PC-3 (cell line): ENCODE data around the gene CLPSL2. TPM values are rescaled to one million over a fixed set of nuclear protein-coding genes. Genes with fewer than 3 reads are reported as not detected.
A peak's percentile ranks its signal among the peaks of the same experiment; 100 is the strongest.

Experiments used
- ATAC-seq: fragments of 200-7000 bp; cut with Tn5 transposase; 2 replicates; pipeline ENCODE4 v1.9.1; 2020; ENCODE audit warnings: mild to moderate bottlenecking, moderate library complexity
- BruUV-seq: library from RNA; stranded (reverse); fragments of 400-500 nt; replicated peaks from 2 replicates; lab custom pipeline; 2021; lab: Mats Ljungman, UMichigan
- CTCF ChIA-PET: fragments of 300-600 bp; sonication (Branson Sonifier 250); formaldehyde crosslinking; loops from one replicate; lab custom pipeline; 2022; ENCODE audit warnings: antibody characterized with exemption; lab: Charles Lee
- POLR2A ChIA-PET: fragments of 300-600 bp; sonication (Branson Sonifier 250); formaldehyde crosslinking; loops from one replicate; lab custom pipeline; 2022; ENCODE audit warnings: antibody characterized with exemption; ENCODE audit not compliant: unreplicated experiment; lab: Charles Lee
- DNase-seq: peaks from one replicate; pipeline ENCODE4 v3.0.0-alpha.2; 2015
- H2AFZ ChIP-seq: fragments of 300-600 bp; sonication (generic); 2 replicates; pipeline ENCODE4 v1.6.0; 2016; ENCODE audit warnings: antibody characterized with exemption, low read length
- H3F3A ChIP-seq: fragments of 300-600 bp; sonication (generic); one replicate; pipeline ENCODE4 v1.6.0; 2017; ENCODE audit warnings: antibody characterized with exemption, low read length, control low read depth, mild to moderate bottlenecking; ENCODE audit not compliant: unreplicated experiment
- H3K27ac ChIP-seq: fragments of 300-600 bp; sonication (generic); 2 replicates; pipeline ENCODE4 v1.5.1; 2016; ENCODE audit warnings: mild to moderate bottlenecking, low read length
- H3K27me3 ChIP-seq: fragments of 300-600 bp; sonication (generic); 2 replicates; pipeline ENCODE4 v1.6.1; 2016; ENCODE audit warnings: low read length, mixed read lengths
- H3K36me3 ChIP-seq: fragments of 300-600 bp; sonication (generic); 2 replicates; pipeline ENCODE4 v1.6.1; 2016; ENCODE audit warnings: low read depth, mixed run types, low read length, mixed read lengths
- H3K4me1 ChIP-seq: fragments of 300-600 bp; sonication (generic); 2 replicates; pipeline ENCODE4 v1.5.1; 2016; ENCODE audit warnings: low read length; ENCODE audit not compliant: insufficient read depth
- H3K4me2 ChIP-seq: fragments of 300-600 bp; sonication (generic); 2 replicates; pipeline ENCODE4 v1.6.0; 2016; ENCODE audit warnings: low read length
- H3K4me3 ChIP-seq: fragments of 300-600 bp; sonication (generic); 2 replicates; pipeline ENCODE4 v1.5.1; 2016; ENCODE audit warnings: mild to moderate bottlenecking, low read length, mixed read lengths
- H3K79me2 ChIP-seq: fragments of 300-600 bp; sonication (generic); 2 replicates; pipeline ENCODE4 v1.6.1; 2017; ENCODE audit warnings: low read length, mixed read lengths
- H3K9ac ChIP-seq: fragments of 300-600 bp; sonication (generic); 2 replicates; pipeline ENCODE4 v1.6.0; 2016; ENCODE audit warnings: mild to moderate bottlenecking, low read length
- H3K9me2 ChIP-seq: fragments of 300-600 bp; sonication (generic); replicated peaks from 2 replicates; pipeline ENCODE4 v1.6.1; 2016; ENCODE audit warnings: mixed run types, low read length, mixed read lengths
- H3K9me3 ChIP-seq: fragments of 300-600 bp; sonication (generic); 2 replicates; pipeline ENCODE4 v1.6.1; 2016; ENCODE audit warnings: low read length, mixed read lengths
- H4K20me1 ChIP-seq: fragments of 300-600 bp; sonication (generic); 2 replicates; pipeline ENCODE4 v1.6.1; 2016; ENCODE audit warnings: low read length, mixed read lengths
- CTCF ChIP-seq: fragments of 300-600 bp; sonication (generic); conservative IDR thresholded peaks from 2 replicates; pipeline ENCODE4 v1.5.1; 2017; ENCODE audit warnings: antibody characterized with exemption, low read depth, mild to moderate bottlenecking, low read length
- EZH2 ChIP-seq: fragments of 300-600 bp; sonication (generic); IDR thresholded peaks from one replicate; pipeline ENCODE4 v1.6.1; 2017; ENCODE audit warnings: antibody characterized with exemption, mild to moderate bottlenecking, low read length; ENCODE audit not compliant: unreplicated experiment
- EZH2phosphoT487 ChIP-seq: fragments of 300-600 bp; sonication (generic); IDR thresholded peaks from 2 replicates; pipeline ENCODE4 v1.6.1; 2018; ENCODE audit warnings: mild to moderate bottlenecking, antibody characterized with exemption, low read length, borderline replicate concordance
- intact Hi-C: fragments of 100-400 bp; cut with micrococcal nuclease; formaldehyde crosslinking; loops from 2 replicates; pipeline ENCODE4 v1.9.0; 2023
- total RNA-seq: library from RNA; depleted of rRNA; stranded (reverse); fragments of >200 nt; gene quantifications from 2 replicates; pipeline ENCODE4 v1.2.3, GENCODE V29; 2014

The CLPSL2 gene
- total RNA-seq, 1 experiment from 2014 or later, result not detected

GRCh38 chr6:35727935-35728682 is 48.3 kb upstream of the CLPSL2 start:
- Histone ChIP-seq H3K36me3 (no peaks in the 10 kb centered on the region), H3K9ac (0 out of 2 replicates have a peak overlapping the region, but pooled peaks have one; percentile 1), H3K4me1 (peaks cover 27% of the 10 kb centered on the region), H3K9me3 (no peaks in the 10 kb centered on the region), H3K27ac (no peak overlapping the region), H3K4me3 (peak overlapping the region; percentile 77), H3K4me2 (peak overlapping the region; percentile 86), H3F3A (no peaks in the 10 kb centered on the region), H3K9me2 (no peaks in the 10 kb centered on the region), H2AFZ (peak overlapping the region; percentile 88), H3K79me2 (no peaks in the 10 kb centered on the region), H4K20me1 (no peaks in the 10 kb centered on the region), H3K27me3 (no peaks in the 10 kb centered on the region)
- intact Hi-C loops, result loop anchor here (2.0 kb wide), 1 partner anchor 39 kb away; the partner anchor contains the start of gene FKBP5
- BruUV-seq, result no TSS peak
- POLR2A ChIA-PET, result no interaction called here
- CTCF ChIA-PET, result interaction anchor here (0.5 to 1.5 kb wide), 4 partner anchors 9 to 206 kb away, joined by 4 to 5 read pairs (median 4); partner anchors contain the start of gene ARMC12
- TF ChIP-seq EZH2phosphoT487 (peak; percentile 97), CTCF (no peak), EZH2 (no peak)
- peak; percentile 87 for DNase-seq
- ATAC-seq, result peak; percentile 51

- no peaks in the 10 kb centered on the region for H3K27me3 ChIP-seq
- H3F3A ChIP-seq, result no peaks in the 10 kb centered on the region
- no peaks in the 10 kb centered on the region for H3K79me2 ChIP-seq
- no peak overlapping the region for H3K9ac ChIP-seq
- DNase-seq, result no peak
- no peak for TF ChIP-seq EZH2phosphoT487
- no peak for TF ChIP-seq CTCF
- TF ChIP-seq EZH2, result no peak
- peak overlapping the region; percentile 86 for H3K4me2 ChIP-seq
- intact Hi-C loops, result no loop called here
- no TSS peak for BruUV-seq
- peak overlapping the region; percentile 87; the same call in 1 of the 2 replicates for H2AFZ ChIP-seq
- CTCF ChIA-PET, result interaction anchor here (0.5 kb wide), 1 partner anchor 206 kb away, joined by 5 read pairs; no protein-coding TSS in a partner anchor
- peak overlapping the region; percentile 68; the same call in 1 of the 2 replicates for H3K4me3 ChIP-seq
- no peaks in the 10 kb centered on the region for H3K9me2 ChIP-seq
- H4K20me1 ChIP-seq, result no peaks in the 10 kb centered on the region
- no peak for ATAC-seq
- no peak overlapping the region for H3K27ac ChIP-seq
- no peaks in the 10 kb centered on the region for H3K9me3 ChIP-seq
- peaks cover 27% of the 10 kb centered on the region for H3K4me1 ChIP-seq
- no peaks in the 10 kb centered on the region for H3K36me3 ChIP-seq
- POLR2A ChIA-PET, result no interaction called here
Observed at GRCh38 chr6:35728683-35729678, 47.4 kb upstream of the CLPSL2 start.
